ENCODE data around the gene DDX5. TPM values are rescaled to one million over a fixed set of nuclear protein-coding genes. Genes with fewer than 3 reads are reported as not detected.

The DDX5 gene
- total RNA-seq, 4 donors from 2014 or later = 471 to 699 (median 575) TPM

DNA sequence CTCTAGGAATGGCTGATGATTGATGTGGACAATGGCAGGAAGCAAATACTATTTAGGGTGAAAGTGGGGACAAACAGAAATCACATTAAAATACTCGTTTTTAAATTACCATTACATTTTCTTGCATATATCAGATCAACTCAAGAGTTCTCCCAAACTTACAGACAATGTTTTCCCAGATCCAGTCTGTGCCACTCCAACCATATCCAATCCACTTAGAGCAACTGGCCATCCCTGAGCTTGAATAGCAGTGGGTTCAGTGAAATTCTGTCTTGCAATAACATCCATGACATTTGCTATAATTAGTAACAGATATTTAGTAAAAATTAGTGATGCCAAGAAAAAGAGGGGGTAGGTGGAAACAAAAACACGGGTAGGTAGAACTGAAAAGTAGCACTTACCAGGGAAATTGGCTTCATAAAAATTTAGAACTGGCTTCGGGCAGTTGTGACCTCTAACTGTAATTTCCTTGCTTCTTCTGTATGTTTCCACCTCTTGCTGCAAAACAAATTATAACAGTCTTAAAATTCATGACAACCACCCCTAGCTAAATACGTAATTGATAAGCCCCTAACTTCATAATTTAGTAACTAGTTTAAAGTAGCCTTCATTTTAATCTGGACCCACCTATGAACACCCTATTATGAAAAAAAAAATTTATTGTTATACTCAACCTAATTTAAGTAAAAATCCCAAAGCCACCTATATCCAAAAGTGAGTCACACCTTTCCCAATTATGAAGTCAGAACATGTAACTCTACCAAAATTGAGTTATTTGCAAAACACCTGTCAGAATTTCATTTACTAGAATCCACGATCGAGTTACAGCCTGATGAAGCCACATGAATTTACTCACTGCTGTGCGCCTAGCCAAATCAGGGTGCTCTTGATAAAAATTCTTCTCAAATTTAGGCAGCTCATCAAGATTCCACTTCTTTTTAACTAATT lies 2.0 kb downstream of the DDX5 start:
- TF ChIP-seq, protein P1, sequence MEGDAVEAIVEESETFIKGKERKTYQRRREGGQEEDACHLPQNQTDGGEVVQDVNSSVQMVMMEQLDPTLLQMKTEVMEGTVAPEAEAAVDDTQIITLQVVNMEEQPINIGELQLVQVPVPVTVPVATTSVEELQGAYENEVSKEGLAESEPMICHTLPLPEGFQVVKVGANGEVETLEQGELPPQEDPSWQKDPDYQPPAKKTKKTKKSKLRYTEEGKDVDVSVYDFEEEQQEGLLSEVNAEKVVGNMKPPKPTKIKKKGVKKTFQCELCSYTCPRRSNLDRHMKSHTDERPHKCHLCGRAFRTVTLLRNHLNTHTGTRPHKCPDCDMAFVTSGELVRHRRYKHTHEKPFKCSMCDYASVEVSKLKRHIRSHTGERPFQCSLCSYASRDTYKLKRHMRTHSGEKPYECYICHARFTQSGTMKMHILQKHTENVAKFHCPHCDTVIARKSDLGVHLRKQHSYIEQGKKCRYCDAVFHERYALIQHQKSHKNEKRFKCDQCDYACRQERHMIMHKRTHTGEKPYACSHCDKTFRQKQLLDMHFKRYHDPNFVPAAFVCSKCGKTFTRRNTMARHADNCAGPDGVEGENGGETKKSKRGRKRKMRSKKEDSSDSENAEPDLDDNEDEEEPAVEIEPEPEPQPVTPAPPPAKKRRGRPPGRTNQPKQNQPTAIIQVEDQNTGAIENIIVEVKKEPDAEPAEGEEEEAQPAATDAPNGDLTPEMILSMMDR (IDR thresholded peaks at IDR 0.05; ENCODE audit: low read depth) = no peak

- TF ChIP-seq, protein P1 (IDR thresholded peaks at IDR 0.05; ENCODE audit: low read depth) = no peak
Observed at GRCh38 chr17:64503341-64503740, 2.7 kb downstream of the DDX5 start.

- TF ChIP-seq, protein P1 (IDR thresholded peaks at IDR 0.05; ENCODE audit: low read depth) = no peak
Observed at GRCh38 chr17:64502809-64503208, 3.3 kb downstream of the DDX5 start.

DNA sequence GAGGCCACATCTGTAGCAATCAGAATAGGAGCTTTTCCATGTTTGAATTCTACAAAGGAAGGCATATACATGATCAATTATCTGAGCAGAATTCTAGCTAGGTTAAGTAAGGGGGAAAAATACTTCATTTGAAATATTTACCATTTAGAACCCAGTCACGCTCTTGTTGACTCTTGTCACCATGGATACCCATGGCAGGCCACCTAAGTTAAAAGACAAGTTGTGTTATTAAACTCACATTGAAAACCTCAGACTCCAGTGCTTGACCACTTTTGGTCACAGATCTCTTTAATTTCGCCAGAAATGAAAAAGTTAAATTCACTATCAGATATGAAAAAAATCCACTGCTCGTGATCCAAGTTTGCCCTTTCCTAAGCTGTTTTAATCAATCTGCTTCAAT lies 4.1 kb downstream of the DDX5 start:
- TF ChIP-seq, protein P1 (IDR thresholded peaks at IDR 0.05; ENCODE audit: low read depth) = no peak

DNA sequence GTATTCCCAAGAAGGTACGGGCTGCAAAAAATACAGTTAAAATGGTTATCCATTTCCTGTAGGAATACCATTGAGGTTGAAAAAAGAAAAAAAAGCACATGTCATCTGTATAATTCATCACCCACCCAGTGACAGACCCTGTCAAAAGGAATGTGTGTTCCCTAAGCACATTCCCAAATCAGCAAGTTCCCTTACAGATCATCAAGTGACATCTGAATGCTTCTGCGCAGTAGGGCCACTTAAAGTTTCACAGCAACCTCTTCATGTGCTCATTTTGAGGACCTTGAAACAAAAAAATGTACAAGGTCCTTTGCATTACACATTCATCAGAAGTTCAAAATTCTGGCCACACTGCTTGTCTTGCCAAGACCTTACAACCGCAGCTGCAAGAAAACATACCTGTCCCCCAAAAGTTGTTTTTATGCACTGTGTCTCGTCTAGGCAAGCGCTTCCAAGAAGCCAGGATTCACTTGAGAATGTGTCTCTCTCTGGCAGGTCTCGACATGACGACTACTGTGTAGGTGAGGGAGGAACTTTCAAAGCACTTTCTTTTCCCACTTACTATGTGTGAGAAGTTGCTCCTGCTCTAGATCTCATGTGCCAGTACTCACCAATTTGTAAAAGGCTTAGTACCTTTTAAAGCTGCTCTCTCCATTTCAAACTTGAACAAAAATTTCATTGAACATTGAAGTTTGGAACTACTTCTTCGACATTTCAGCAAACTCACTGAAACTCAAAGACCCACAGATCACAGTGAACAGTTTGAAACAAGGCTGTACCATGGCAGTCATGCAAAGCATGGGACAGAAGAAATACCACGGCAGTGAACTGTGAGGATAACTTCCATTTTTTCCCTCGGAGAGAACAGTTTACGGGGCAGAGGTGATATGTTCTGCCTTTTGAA lies 5.0 kb downstream of the DDX5 start:
- TF ChIP-seq, protein P1 (IDR thresholded peaks at IDR 0.05; ENCODE audit: low read depth) = no peak

DNA sequence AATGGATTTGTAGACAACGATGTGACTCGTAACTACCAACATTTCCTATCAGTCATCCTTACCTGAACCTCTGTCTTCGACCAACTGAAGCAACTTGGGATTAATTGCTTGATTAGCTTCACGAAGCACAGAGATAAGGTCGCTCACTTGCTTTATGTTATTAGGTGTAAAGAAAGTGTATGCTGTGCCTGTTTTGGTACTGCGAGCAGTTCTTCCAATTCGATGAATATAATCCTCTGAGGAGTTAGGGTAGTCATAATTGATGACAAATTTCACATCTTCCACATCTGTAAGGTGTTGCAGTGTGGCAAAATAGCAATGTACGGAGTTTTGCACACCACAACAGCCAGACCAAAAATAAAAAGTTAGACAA lies 5.6 kb downstream of the DDX5 start:
- TF ChIP-seq, protein P1 (IDR thresholded peaks at IDR 0.05; ENCODE audit: low read depth) = no peak

Measured in subcutaneous adipose tissue (tissue), 4 donors.